Activated CD4-positive, alpha-beta T cell treated with anti-CD3 and anti-CD28 coated beads, Interleukin-2, amount 10 ng/mL, durations not matched to agents 24 days and 14 days (primary cell): Measurements from ENCODE around the gene ZNF782. TPM values are rescaled to one million over a fixed set of nuclear protein-coding genes. Genes with fewer than 3 reads are reported as not detected.
"Not testable (repeated sequence)": the region's sequence is repeated elsewhere in the genome, so short reads cannot be mapped to it uniquely, and the experiment has no call there.

Experiments used
- DNase-seq: peaks from one replicate; pipeline ENCODE4 v3.0.0; 2022
- H3K27ac Mint-ChIP-seq: one replicate; pipeline ENCODE4 v1.8.0; 2022; ENCODE audit warnings: mild to moderate bottlenecking, mixed read lengths
- H3K27me3 Mint-ChIP-seq: one replicate; pipeline ENCODE4 v1.8.0; 2022; ENCODE audit warnings: mixed read lengths
- H3K36me3 Mint-ChIP-seq: one replicate; pipeline ENCODE4 v1.8.0; 2022; ENCODE audit warnings: low read depth, mild to moderate bottlenecking, mixed read lengths
- H3K4me1 Mint-ChIP-seq: one replicate; pipeline ENCODE4 v1.8.0; 2021; ENCODE audit warnings: mixed read lengths
- H3K4me3 Mint-ChIP-seq: one replicate; pipeline ENCODE4 v1.8.0; 2022; ENCODE audit warnings: mild to moderate bottlenecking, moderate library complexity, mixed read lengths
- H3K9me3 Mint-ChIP-seq: one replicate; pipeline ENCODE4 v1.8.0; 2021; ENCODE audit warnings: mixed read lengths
- intact Hi-C: fragments of 100-400 bp; cut with micrococcal nuclease; formaldehyde crosslinking; loops from one replicate; pipeline ENCODE4 v1.15.1; 2023
- total RNA-seq: library from RNA; stranded (reverse); gene quantifications from 2 replicates; pipeline ENCODE4 v1.2.3, GENCODE V29; 2022

ZNF782 gene
- total RNA-seq, 1 donor from 2014 or later = 4.3 TPM

GRCh38 chr9:96798959-96799358, 55.4 kb downstream of the ZNF782 start:
- H3K4me3 Mint-ChIP-seq, H3K27ac Mint-ChIP-seq, H3K27me3 Mint-ChIP-seq, H3K4me1 Mint-ChIP-seq, DNase-seq, intact Hi-C loops: not testable (repeated sequence)
- Mint-ChIP-seq H3K9me3 (peaks cover 36% of the 10 kb centered on the region), H3K36me3 (peaks cover 32% of the 10 kb centered on the region)

GRCh38 chr9:96784021-96784420, 70.3 kb downstream of the ZNF782 start:
- intact Hi-C loops = no loop called here

GRCh38 chr9:96782235-96782634, 72.1 kb downstream of the ZNF782 start:
- Mint-ChIP-seq H3K4me1 (peaks cover 12% of the 10 kb centered on the region), H3K36me3 (peaks cover 10% of the 10 kb centered on the region), H3K27ac (no peak overlapping the region), H3K9me3 (peaks cover 27% of the 10 kb centered on the region), H3K4me3 (no peak overlapping the region), H3K27me3 (no peaks in the 10 kb centered on the region)
- intact Hi-C loops = no loop called here
- no peak for DNase-seq

More at GRCh38 chr9:96784021-96784420, 70.3 kb downstream of the ZNF782 start:
- Mint-ChIP-seq H3K27ac (no peak overlapping the region), H3K36me3 (peaks cover 17% of the 10 kb centered on the region), H3K9me3 (peaks cover 33% of the 10 kb centered on the region), H3K27me3 (no peaks in the 10 kb centered on the region), H3K4me3 (no peak overlapping the region), H3K4me1 (peaks cover 6% of the 10 kb centered on the region)
- no peak for DNase-seq

- Mint-ChIP-seq H3K27me3 (no peaks in the 10 kb centered on the region), H3K27ac (no peak overlapping the region)
Observed at GRCh38 chr9:96781552-96781951, 72.8 kb downstream of the ZNF782 start.

GRCh38 chr9:96779089-96779488, 75.2 kb downstream of the ZNF782 start:
- peaks cover 20% of the 10 kb centered on the region for H3K4me1 Mint-ChIP-seq
- peaks cover 24% of the 10 kb centered on the region for H3K9me3 Mint-ChIP-seq
- no peak for DNase-seq
- H3K27me3 Mint-ChIP-seq = no peaks in the 10 kb centered on the region
- intact Hi-C loops = loop anchor here (2.0 to 5.0 kb wide), 2 partner anchors 73 to 360 kb away; partner anchors contain the start of genes ZNF367 and ZNF782
- H3K4me3 Mint-ChIP-seq = peak overlapping the region; percentile 50
- peaks cover 20% of the 10 kb centered on the region for H3K36me3 Mint-ChIP-seq
- no peak overlapping the region for H3K27ac Mint-ChIP-seq

More at GRCh38 chr9:96781552-96781951, 72.8 kb downstream of the ZNF782 start:
- Mint-ChIP-seq H3K4me1 (peaks cover 18% of the 10 kb centered on the region), H3K9me3 (peaks cover 27% of the 10 kb centered on the region), H3K4me3 (no peak overlapping the region), H3K36me3 (peaks cover 7% of the 10 kb centered on the region)
- no peak for DNase-seq
- intact Hi-C loops = no loop called here

GRCh38 chr9:96777426-96777864, 76.9 kb downstream of the ZNF782 start:
- peak overlapping the region; percentile 95 for H3K27ac Mint-ChIP-seq
- H3K4me1 Mint-ChIP-seq = peaks cover 18% of the 10 kb centered on the region
- H3K9me3 Mint-ChIP-seq = peaks cover 15% of the 10 kb centered on the region
- no peaks in the 10 kb centered on the region for H3K27me3 Mint-ChIP-seq
- peaks cover 32% of the 10 kb centered on the region for H3K36me3 Mint-ChIP-seq
- H3K4me3 Mint-ChIP-seq = peak overlapping the region; percentile 97
- DNase-seq = no peak
- intact Hi-C loops = loop anchor here (5.0 kb wide), 1 partner anchor 75 kb away; the partner anchor contains the start of gene ZNF782

GRCh38 chr9:96771124-96771523, 83.2 kb downstream of the ZNF782 start:
- H3K9me3 Mint-ChIP-seq = peaks cover 24% of the 10 kb centered on the region
- no peak overlapping the region for H3K27ac Mint-ChIP-seq
- H3K27me3 Mint-ChIP-seq = no peaks in the 10 kb centered on the region
- DNase-seq = no peak
- no peaks in the 10 kb centered on the region for H3K4me1 Mint-ChIP-seq
- no peak overlapping the region for H3K4me3 Mint-ChIP-seq
- peaks cover 84% of the 10 kb centered on the region for H3K36me3 Mint-ChIP-seq
- intact Hi-C loops = no loop called here

- intact Hi-C loops = no loop called here
- no peak for DNase-seq
- Mint-ChIP-seq H3K4me3 (no peak overlapping the region), H3K4me1 (no peaks in the 10 kb centered on the region), H3K9me3 (peaks cover 27% of the 10 kb centered on the region), H3K27ac (no peak overlapping the region), H3K36me3 (peaks cover 89% of the 10 kb centered on the region), H3K27me3 (no peaks in the 10 kb centered on the region)
Observed at GRCh38 chr9:96769989-96770388, 84.3 kb downstream of the ZNF782 start.

Other genes starting within 250 kb of the ZNF782 start
- gene CDC14B, start 234.7 kb downstream of the ZNF782 start, total RNA-seq = 1.0 and 1.1 TPM in 2 replicates
- gene PRXL2C, start 199.2 kb downstream of the ZNF782 start, total RNA-seq = 7.8 and 9.8 TPM in 2 replicates
- gene ZNF510, start 76.4 kb downstream of the ZNF782 start, total RNA-seq = 8.1 and 9.6 TPM in 2 replicates
- not detected in 2 replicates for gene NUTM2G, start 74.3 kb upstream of the ZNF782 start, total RNA-seq
- gene CTSV, start 184.6 kb upstream of the ZNF782 start, total RNA-seq = 0.45 and 0.51 TPM in 2 replicates